ENCODE data around the gene KIF24.

- TF ChIP-seq CTCF (IDR thresholded peaks at IDR 0.05 in 8 of 11, conservative IDR thresholded peaks at IDR 0.05 in 3 of 11) (no peak), POLR2A (IDR thresholded peaks at IDR 0.05) (no peak)
These were observed 14.5 kb upstream of the KIF24 start for GRCh38 chr9:34343605-34344004.
